ENCODE measurements around the gene MOG. TPM values are rescaled to one million over a fixed set of nuclear protein-coding genes. Genes with fewer than 3 reads are reported as not detected.

MOG gene
- total RNA-seq, 2 experiments from 2014 or later, result not detected

DNA sequence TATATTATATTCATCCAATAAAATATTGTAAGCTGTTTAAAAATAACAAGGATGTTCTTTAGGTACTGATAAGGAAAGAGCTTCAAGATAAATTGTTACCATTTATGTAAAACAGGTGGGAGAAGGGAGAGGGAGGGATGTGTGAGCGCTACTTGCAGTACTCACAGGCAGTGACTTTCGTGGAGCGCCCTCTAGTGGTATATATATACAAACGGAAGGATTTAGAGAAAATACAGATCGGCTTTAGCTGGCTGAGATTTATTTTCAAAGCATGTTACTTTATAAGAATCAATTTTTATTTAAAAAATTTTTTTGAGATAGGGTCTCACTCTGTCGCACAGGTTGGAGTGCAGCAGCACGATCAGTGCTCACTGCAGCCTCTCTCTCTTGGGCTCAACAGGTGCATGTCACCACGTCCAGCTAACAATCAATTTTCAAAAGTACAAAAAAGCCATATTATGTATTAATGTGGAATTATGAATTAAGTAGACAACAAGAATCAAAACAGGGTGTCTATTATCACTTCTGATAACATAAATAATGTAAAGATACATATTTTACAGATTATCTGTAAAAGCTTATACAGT is 3.3 kb upstream of the MOG start:
- H3K4me3 ChIP-seq (ENCODE audit: low read depth, low read length, poor library complexity, severe bottlenecking), result no peak overlapping the region
- no peak for TF ChIP-seq EZH2phosphoT487 (IDR thresholded peaks at IDR 0.05; ENCODE audit: borderline replicate concordance, low read depth, low read length)
- TF ChIP-seq, protein P1, sequence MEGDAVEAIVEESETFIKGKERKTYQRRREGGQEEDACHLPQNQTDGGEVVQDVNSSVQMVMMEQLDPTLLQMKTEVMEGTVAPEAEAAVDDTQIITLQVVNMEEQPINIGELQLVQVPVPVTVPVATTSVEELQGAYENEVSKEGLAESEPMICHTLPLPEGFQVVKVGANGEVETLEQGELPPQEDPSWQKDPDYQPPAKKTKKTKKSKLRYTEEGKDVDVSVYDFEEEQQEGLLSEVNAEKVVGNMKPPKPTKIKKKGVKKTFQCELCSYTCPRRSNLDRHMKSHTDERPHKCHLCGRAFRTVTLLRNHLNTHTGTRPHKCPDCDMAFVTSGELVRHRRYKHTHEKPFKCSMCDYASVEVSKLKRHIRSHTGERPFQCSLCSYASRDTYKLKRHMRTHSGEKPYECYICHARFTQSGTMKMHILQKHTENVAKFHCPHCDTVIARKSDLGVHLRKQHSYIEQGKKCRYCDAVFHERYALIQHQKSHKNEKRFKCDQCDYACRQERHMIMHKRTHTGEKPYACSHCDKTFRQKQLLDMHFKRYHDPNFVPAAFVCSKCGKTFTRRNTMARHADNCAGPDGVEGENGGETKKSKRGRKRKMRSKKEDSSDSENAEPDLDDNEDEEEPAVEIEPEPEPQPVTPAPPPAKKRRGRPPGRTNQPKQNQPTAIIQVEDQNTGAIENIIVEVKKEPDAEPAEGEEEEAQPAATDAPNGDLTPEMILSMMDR (conservative IDR thresholded peaks at IDR 0.05; ENCODE audit: low read length), result peak; percentile 94
- CTCF ChIA-PET (ENCODE audit: unreplicated experiment), result interaction anchor here (0.6 to 1.7 kb wide), 4 partner anchors 12 to 1629 kb away, joined by 3 to 6 read pairs (median 3); partner anchors contain the start of gene GABBR1
- intact Hi-C loops (cut with micrococcal nuclease; ENCODE audit: unreplicated experiment), result no loop called here
- POLR2A ChIA-PET, result interaction anchor here (0.5 to 1.3 kb wide), 8 partner anchors 10 to 355 kb away, joined by 3 to 8 read pairs (median 4); no protein-coding TSS in a partner anchor
- H3K36me3 ChIP-seq (ENCODE audit: insufficient read depth, low read length), result no peaks in the 10 kb centered on the region
- BruUV-seq (replicated peaks), result no TSS peak
- no peak overlapping the region for H3K4me2 ChIP-seq (ENCODE audit: low read length)
- no peaks in the 10 kb centered on the region for H3K9me3 ChIP-seq (ENCODE audit: low read length)
- H3K79me2 ChIP-seq (ENCODE audit: insufficient read depth, low read depth, low read length), result no peaks in the 10 kb centered on the region
- peaks cover 10% of the 10 kb centered on the region for H3K4me1 ChIP-seq (ENCODE audit: insufficient read depth, low read length, poor library complexity, severe bottlenecking)
- H4K20me1 ChIP-seq (ENCODE audit: insufficient read depth, low read length), result no peaks in the 10 kb centered on the region
- no peak overlapping the region for H2AFZ ChIP-seq (ENCODE audit: low read length)
- no peak overlapping the region for H3K27ac ChIP-seq (ENCODE audit: low read depth, low read length, poor library complexity, severe bottlenecking)
- peak; percentile 82 for DNase-seq (ENCODE audit: low spot score)
- H3K9me2 ChIP-seq (ENCODE audit: insufficient read depth, low read length), result no peaks in the 10 kb centered on the region

DNA sequence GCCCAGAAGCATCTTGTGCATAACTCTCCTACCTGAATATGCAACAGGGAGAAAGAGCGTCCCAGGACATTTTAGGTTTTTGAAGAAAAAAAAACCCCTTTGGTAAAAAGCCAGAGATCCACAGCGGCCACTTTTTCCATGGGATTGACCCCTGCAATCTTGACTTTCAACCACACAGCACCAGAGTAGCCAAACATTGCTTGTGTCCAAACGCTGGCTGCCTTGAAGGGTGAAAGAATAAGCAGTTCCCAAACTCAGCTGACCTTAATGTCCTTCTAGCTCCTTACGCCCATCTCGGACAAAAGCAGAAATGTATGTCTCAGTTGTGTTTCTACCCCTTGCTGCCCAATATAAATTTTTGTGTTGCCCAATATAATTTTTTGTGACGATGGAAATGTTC is 1.2 kb upstream of the MOG start:
- DNase-seq (ENCODE audit: low spot score), result no peak
- CTCF ChIA-PET (ENCODE audit: unreplicated experiment), result no interaction called here
- BruUV-seq (replicated peaks), result no TSS peak
- no peaks in the 10 kb centered on the region for H4K20me1 ChIP-seq (ENCODE audit: insufficient read depth, low read length)
- TF ChIP-seq, protein P1 (conservative IDR thresholded peaks at IDR 0.05; ENCODE audit: low read length), result no peak
- H3K79me2 ChIP-seq (ENCODE audit: insufficient read depth, low read depth, low read length), result no peaks in the 10 kb centered on the region
- POLR2A ChIA-PET, result no interaction called here
- no peaks in the 10 kb centered on the region for H3K4me1 ChIP-seq (ENCODE audit: insufficient read depth, low read length, poor library complexity, severe bottlenecking)
- no peak overlapping the region for H2AFZ ChIP-seq (ENCODE audit: low read length)
- intact Hi-C loops (cut with micrococcal nuclease; ENCODE audit: unreplicated experiment), result no loop called here
- H3K4me2 ChIP-seq (ENCODE audit: low read length), result no peak overlapping the region
- H3K9me3 ChIP-seq (ENCODE audit: low read length), result no peaks in the 10 kb centered on the region
- H3K9me2 ChIP-seq (ENCODE audit: insufficient read depth, low read length), result no peaks in the 10 kb centered on the region
- no peak overlapping the region for H3K27ac ChIP-seq (ENCODE audit: low read depth, low read length, poor library complexity, severe bottlenecking)
- H3K36me3 ChIP-seq (ENCODE audit: insufficient read depth, low read length), result no peaks in the 10 kb centered on the region
- no peak overlapping the region for H3K4me3 ChIP-seq (ENCODE audit: low read depth, low read length, poor library complexity, severe bottlenecking)

DNA sequence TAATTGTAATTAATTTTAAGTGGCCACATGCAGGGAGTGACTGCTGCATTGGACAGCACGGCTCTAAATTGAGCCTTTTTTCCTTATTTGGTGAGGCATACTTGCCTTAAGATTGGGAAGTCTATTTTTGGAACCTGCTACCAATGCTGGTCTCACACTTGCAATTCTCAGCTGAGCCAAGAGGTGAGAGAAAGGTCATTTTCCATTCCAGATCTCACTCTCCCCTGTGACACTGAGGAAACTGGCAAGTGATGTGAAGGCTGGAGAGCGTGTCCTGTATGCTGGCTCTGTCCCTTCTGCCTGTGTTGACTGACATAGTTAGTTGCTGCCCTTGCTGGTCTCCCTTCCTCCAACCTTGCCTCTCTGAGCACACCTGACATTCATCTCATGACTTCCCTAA is 735 bp upstream of the MOG start:
- no peak for DNase-seq (ENCODE audit: low spot score)
- CTCF ChIA-PET (ENCODE audit: unreplicated experiment), result no interaction called here
- intact Hi-C loops (cut with micrococcal nuclease; ENCODE audit: unreplicated experiment), result no loop called here
- H3K79me2 ChIP-seq (ENCODE audit: insufficient read depth, low read depth, low read length), result no peaks in the 10 kb centered on the region
- H2AFZ ChIP-seq (ENCODE audit: low read length), result no peak overlapping the region
- POLR2A ChIA-PET, result no interaction called here
- no TSS peak for BruUV-seq (replicated peaks)
- H3K4me2 ChIP-seq (ENCODE audit: low read length), result no peak overlapping the region
- no peak overlapping the region for H3K4me3 ChIP-seq (ENCODE audit: low read depth, low read length, poor library complexity, severe bottlenecking)
- H3K36me3 ChIP-seq (ENCODE audit: insufficient read depth, low read length), result no peaks in the 10 kb centered on the region
- H4K20me1 ChIP-seq (ENCODE audit: insufficient read depth, low read length), result no peaks in the 10 kb centered on the region
- TF ChIP-seq, protein P1 (conservative IDR thresholded peaks at IDR 0.05; ENCODE audit: low read length), result no peak
- no peak for TF ChIP-seq EZH2phosphoT487 (IDR thresholded peaks at IDR 0.05; ENCODE audit: borderline replicate concordance, low read depth, low read length)
- no peak overlapping the region for H3K27ac ChIP-seq (ENCODE audit: low read depth, low read length, poor library complexity, severe bottlenecking)
- no peaks in the 10 kb centered on the region for H3K9me2 ChIP-seq (ENCODE audit: insufficient read depth, low read length)
- no peaks in the 10 kb centered on the region for H3K9me3 ChIP-seq (ENCODE audit: low read length)
- no peaks in the 10 kb centered on the region for H3K4me1 ChIP-seq (ENCODE audit: insufficient read depth, low read length, poor library complexity, severe bottlenecking)

All from OCI-LY7 (cell line).